Kidney epithelial cell (primary cell): ENCODE results near the gene SNAPC4. TPM values are rescaled to one million over a fixed set of nuclear protein-coding genes. Genes with fewer than 3 reads are reported as not detected.

Source experiments
- DNase-seq: peaks from one replicate; pipeline ENCODE4 v3.0.0-alpha.2; 2010; ENCODE audit warnings: low read depth
- H3K27me3 ChIP-seq: 2 replicates; pipeline ENCODE4 v1.6.0; 2011; ENCODE audit warnings: low read length; ENCODE audit not compliant: control insufficient read depth, insufficient read depth
- H3K36me3 ChIP-seq: 2 replicates; pipeline ENCODE4 v1.5.1; 2011; ENCODE audit warnings: low read length; ENCODE audit not compliant: control insufficient read depth, insufficient read depth
- H3K4me3 ChIP-seq: 2 replicates; pipeline ENCODE4 v1.5.1; 2011; ENCODE audit warnings: low read depth, mild to moderate bottlenecking, control low read depth, low read length
- total RNA-seq: library from RNA; depleted of rRNA; stranded (reverse); fragments of >200 nt; gene quantifications from 2 replicates; pipeline ENCODE4 v1.2.3, GENCODE V29; 2015
- TF ChIP-seq, protein P1 (sequence below): IDR thresholded peaks from 2 replicates; pipeline ENCODE4 v1.5.1; 2011; ENCODE audit warnings: mild to moderate bottlenecking, moderate library complexity, low read length, control low read depth, inconsistent platforms; ENCODE audit not compliant: insufficient read depth, poor library complexity, severe bottlenecking

Gene SNAPC4
- total RNA-seq, 1 donor from 2014 or later, result 14.9 TPM

DNA sequence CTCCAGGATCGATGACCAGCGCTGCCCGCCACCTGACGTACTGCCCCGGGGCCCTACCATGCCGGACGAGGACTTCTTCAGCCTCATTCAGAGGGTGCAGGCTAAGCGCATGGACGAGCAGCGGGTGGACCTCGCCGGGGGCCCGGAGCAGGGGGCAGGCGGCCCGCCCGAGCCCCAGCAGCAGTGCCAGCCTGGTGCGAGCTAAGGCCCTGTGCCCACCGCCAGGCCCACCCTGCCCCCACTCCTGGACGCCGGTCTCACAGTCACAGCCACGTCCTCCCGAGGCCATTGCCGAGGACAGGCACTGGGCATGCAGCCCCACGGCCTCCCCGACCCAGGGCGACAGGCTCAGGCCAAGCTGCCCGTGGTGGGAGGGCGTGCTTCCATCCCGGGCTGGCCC, 42.0 kb downstream of the SNAPC4 start:
- H3K4me3 ChIP-seq, result no peak overlapping the region
- no peaks in the 10 kb centered on the region for H3K36me3 ChIP-seq
- no peaks in the 10 kb centered on the region for H3K27me3 ChIP-seq
- no peak for DNase-seq
- TF ChIP-seq, protein P1, sequence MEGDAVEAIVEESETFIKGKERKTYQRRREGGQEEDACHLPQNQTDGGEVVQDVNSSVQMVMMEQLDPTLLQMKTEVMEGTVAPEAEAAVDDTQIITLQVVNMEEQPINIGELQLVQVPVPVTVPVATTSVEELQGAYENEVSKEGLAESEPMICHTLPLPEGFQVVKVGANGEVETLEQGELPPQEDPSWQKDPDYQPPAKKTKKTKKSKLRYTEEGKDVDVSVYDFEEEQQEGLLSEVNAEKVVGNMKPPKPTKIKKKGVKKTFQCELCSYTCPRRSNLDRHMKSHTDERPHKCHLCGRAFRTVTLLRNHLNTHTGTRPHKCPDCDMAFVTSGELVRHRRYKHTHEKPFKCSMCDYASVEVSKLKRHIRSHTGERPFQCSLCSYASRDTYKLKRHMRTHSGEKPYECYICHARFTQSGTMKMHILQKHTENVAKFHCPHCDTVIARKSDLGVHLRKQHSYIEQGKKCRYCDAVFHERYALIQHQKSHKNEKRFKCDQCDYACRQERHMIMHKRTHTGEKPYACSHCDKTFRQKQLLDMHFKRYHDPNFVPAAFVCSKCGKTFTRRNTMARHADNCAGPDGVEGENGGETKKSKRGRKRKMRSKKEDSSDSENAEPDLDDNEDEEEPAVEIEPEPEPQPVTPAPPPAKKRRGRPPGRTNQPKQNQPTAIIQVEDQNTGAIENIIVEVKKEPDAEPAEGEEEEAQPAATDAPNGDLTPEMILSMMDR, result no peak

DNA sequence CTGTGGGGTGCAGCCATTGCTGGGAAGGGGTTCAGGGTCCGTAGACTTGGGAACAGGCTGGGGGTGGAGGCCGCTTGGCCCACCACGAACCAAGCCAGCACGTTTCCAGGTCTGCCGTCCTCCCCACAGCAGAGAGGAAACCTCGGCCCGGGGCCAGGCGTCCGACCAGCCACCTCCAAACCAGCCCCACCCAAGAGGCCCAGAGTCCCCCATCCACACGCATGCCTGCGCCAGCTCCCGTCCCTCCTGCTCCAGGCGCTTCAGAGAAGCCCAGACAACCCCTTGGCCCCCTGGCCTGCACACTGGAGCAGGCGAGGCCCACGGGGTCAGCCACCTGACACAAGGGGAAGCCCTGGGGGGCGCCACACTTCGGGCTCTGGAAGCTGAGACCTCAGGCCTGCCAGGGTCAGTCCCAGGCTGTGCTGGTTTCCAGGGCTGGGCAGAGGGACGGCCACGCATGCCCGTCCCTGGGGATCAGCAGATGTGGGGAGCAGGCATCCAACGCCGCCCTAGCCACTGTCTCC, 42.7 kb downstream of the SNAPC4 start:
- DNase-seq, result no peak
- TF ChIP-seq, protein P1, result no peak

DNA sequence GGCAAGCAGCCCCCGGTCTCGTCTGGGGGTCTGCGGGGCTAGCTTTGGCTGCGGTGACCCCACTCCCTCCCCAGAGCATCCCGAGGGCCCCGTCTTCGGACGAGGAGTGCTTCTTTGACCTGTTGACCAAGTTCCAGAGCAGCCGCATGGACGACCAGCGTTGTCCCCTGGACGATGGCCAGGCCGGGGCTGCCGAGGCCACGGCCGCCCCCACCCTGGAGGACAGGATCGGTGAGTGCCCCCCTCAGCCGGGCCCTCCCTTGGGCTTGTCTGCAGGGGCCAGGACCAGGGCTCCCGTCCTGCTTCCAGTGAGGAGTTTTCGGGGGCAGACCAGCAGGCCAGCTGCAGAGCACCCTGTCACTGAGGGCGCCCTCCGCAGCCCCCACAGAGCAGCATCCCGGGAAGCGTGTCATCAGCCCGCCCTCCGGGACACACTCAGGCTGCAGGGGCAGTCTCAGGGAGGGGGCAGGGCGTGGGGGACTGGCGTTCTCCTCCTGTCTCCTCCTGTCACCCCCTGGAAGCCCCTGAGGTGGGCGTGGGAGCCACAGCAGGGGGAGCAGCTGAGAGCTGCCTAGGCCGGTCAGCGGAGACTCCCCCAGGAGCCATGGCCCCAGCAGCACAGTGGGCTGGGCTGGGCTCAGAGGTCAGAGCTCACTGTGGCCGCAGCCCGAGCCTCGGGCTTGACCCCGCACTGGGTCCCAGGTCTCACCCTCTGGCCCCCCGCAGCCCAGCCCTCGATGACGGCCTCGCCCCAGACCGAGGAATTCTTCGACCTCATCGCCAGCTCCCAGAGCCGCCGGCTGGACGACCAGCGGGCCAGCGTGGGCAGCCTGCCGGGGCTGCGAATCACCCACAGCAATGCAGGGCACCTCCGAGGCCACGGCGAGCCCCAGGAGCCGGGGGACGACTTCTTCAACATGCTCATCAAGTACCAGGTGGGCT, 44.1 kb downstream of the SNAPC4 start:
- Histone ChIP-seq H3K36me3 (no peaks in the 10 kb centered on the region), H3K27me3 (no peaks in the 10 kb centered on the region), H3K4me3 (no peak overlapping the region)
- DNase-seq, result no peak
- TF ChIP-seq, protein P1, result no peak

More for the DNA sequence above, 42.7 kb downstream of the SNAPC4 start:
- Histone ChIP-seq H3K4me3 (no peak overlapping the region), H3K27me3 (no peaks in the 10 kb centered on the region), H3K36me3 (no peaks in the 10 kb centered on the region)

DNA sequence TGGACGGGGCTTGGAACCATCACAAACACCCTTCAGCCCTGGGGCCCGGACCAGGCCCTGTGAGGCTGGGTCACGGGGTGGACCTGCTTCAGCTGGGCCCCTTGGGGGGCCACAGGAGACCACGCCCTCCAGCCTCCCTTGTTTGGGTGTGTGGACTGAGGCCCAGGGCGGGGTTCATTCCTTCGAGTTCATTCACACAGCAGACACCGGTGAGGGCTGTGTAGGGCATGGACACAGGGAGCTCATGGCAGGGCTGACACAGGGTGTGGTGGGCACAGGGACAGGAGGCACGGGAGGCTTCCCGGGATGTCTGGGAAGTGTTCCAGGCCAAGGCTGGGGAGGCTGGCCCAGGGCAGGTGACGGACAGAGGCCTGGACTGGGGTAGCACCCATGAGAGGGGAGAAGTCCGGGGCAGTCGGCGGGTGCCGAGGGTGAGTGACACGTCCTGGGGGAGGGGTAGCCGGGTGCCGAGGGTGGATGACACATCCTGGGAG, 45.3 kb downstream of the SNAPC4 start:
- Histone ChIP-seq H3K36me3 (no peaks in the 10 kb centered on the region), H3K4me3 (no peak overlapping the region), H3K27me3 (no peaks in the 10 kb centered on the region)
- TF ChIP-seq, protein P1, result no peak
- DNase-seq, result no peak

DNA sequence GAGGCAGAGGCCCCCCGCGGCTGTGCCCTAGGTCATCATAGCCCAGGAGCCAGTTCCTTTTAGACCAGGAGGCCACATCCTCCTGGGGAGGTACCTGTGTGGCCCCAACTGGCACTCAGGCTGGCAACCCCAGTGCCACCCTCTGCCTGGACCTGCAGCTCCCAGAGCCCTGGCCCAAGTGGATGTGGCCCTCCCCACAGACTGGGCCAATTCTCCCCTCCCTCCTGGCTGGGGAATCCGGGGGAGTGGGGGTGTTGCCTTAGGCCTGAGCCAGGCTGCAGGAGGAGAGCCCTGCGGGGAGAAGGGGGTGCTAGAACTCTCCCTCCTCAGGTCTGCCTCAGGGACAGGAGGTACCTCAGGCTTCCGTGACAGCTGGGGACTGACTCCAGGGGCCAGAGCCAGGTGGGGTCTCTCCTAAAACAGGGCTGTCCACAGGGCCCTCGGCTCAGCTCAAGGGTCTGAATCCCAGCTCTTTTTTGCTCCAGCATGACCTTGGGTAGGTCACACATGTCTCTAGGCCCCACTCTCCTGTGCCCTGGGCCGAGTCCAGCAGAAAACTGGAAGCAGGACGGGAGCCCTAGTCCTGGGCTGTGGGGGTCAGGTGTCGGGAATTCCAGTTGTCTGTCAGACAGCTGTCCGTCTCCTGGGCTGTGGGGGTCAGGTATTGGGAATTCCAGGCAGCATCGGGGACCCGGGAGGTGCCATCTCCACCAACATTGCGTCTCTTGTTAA, 46.0 kb downstream of the SNAPC4 start:
- TF ChIP-seq, protein P1, result no peak
- Histone ChIP-seq H3K36me3 (no peaks in the 10 kb centered on the region), H3K27me3 (peaks cover 2% of the 10 kb centered on the region), H3K4me3 (no peak overlapping the region)
- DNase-seq, result no peak
